ENCODE data around the gene MS4A10.

MS4A10 gene

DNA sequence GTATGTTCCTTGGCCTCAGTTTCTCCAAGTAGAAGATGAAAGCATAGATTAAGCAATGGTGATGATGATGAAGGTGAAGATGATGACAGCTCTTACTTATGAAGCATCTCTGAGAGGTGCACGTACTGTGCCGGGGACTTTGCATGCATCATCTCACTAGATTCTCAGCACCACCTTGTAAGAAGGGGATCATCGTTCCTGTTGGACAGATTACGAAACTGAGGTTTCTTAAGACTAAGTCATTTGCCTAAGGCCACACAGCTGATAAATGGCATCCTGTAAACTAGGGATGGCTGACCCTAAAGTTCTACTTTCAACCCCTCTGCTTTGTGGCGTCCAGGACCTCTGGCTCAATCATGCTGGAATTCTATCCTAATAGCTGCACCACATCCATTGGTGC lies 19.8 kb upstream of the MS4A10 start:
- in situ Hi-C loops (cut with MboI; ENCODE audit: low sequenced_read_pairs) = no loop called here

DNA sequence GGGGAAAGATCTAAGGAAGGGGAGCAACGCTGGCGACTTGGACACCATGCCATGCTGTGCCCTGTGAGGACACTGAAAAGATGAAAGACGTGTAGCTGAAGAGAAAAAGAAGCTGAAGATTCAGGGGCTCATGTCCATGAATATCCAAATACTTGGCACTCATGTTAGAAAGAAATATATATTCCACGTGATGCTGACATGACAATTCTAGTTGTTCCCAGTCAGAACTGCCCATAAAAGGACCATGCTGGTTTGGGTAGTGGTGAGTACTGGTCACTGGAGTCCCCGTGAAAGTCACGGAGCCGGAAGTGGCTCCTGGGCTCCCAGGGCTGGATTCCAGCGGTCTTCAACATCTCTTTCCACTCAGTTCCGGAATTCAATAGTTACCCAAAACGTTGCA lies 18.6 kb upstream of the MS4A10 start:
- in situ Hi-C loops (cut with MboI; ENCODE audit: low sequenced_read_pairs) = no loop called here

DNA sequence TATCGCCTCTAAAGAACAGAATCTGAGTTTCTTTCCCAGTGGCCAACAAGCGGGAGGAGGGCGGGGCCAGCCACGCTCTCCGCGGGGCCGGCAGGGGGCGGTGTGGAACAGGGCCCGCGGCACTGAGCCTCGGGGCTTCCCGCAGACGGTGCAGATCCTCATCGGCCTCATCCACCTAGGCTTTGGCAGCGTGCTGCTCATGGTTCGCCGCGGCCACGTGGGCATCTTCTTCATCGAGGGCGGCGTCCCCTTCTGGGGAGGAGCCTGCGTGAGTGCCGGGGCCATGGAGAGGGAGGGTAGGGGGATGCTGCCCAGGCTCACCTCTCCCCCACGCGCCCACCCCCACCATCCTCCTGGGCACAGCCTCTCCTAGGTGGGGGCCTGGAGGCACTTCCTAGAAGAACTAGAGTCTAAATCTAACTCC lies 17.7 kb upstream of the MS4A10 start:
- in situ Hi-C loops (cut with MboI; ENCODE audit: low sequenced_read_pairs) = no loop called here

DNA sequence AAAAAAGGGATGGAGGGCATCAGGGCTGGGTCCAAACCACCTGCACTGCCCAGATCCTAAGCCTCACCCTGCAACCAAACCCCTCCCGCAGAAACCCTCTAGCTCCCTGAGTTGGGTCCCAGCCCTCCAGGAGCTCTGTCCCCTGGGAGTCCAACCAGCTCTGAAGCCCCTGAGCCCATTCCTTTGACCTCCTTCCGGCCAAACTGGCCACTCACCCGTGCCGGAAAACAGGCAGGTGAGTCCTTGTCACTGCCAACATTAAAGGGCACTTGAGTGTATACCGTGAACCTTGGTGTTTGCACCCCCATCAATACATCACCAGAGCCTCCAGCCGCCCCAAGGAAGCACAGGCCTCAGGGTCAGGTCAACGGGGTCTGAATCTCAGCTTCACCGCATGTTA lies 16.9 kb upstream of the MS4A10 start:
- in situ Hi-C loops (cut with MboI; ENCODE audit: low sequenced_read_pairs) = no loop called here

DNA sequence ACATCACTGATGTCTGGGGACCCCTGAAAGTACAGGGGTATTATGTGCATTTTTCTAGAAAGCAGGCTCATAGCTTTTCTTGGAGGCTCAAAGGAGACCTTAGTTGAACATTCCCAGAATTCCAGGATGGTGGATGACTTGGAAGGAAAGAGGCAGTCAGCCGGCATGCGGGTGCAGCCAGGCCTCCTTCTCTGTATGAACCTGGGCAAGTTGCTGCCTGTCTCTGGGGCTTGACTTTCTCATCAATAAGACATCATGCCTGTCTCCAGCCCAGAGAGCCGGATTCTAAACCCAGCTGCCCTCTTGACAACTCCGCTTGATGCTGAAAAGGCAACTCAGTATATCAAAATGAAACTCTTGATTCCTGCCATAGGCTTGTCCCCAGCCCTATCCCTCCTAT lies 15.9 kb upstream of the MS4A10 start:
- in situ Hi-C loops (cut with MboI; ENCODE audit: low sequenced_read_pairs) = no loop called here

DNA sequence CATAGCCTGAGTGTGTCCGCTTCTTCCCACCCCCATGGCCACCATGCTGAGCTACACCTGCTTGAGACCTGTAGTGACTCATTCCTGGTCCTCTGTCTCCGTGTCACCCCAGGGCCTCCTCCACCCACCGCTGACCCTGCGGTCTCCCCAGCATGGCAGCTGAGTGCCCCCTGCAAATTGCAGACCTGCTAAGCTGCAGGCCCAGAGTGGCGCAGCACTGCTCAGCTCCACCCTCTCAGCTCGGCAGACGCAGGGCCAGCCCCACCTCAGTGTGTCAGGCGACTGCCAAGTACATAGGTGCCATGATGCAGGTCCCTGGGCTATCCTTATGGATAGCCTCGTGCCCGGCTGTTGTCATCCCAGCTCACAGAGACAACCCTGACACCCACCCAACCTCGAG lies 15.3 kb upstream of the MS4A10 start:
- in situ Hi-C loops (cut with MboI; ENCODE audit: low sequenced_read_pairs) = no loop called here

DNA sequence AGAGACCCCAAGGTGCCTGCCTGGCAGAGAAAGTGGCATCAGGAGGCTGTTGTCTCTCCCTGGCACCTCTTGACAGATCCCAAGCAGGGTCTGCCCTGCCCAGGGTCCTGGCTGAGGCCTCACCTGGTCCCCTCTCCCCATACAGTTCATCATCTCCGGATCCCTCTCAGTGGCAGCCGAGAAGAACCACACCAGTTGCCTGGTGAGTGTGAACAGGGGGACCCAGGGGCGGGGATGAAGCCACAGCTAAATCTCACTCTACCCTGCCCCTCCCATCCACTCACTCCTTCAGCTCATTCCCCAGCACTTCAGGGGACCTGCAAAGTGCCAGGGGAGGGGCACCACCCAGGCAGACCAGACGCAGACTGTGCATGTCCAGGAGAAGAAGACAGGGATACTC lies 14.0 kb upstream of the MS4A10 start:
- in situ Hi-C loops (cut with MboI; ENCODE audit: low sequenced_read_pairs) = no loop called here

DNA sequence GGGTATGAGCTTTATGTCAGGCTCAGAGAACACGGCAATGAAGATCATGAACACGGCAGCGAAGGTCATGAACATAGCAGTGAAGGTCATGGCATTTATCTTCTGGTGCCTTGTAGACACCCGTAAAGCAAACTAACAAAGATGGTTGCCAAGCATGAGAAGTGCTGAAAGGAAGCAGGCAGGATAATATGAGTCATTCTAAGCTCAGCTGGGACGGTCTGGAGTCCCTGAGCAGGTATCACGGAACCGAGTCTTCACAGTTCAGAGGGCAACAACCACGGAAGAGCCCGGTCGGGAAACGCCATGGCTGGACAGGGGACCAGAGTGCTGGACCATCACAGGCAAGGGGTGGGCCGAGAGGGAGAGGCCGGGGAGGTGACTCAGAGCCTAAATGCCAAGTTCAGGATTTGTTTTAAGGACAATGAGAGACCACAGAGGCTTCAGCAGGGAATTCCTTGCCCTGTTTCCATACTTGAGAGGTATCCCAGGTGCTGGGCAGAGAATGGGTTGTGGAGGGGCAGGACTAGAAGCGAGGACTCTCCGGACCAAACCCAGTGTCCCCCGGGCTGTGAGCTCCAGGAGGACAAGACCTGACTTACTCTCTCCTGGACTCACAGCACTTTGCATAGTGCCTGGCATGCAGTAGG lies 13.1 kb upstream of the MS4A10 start:
- in situ Hi-C loops (cut with MboI; ENCODE audit: low sequenced_read_pairs) = no loop called here

DNA sequence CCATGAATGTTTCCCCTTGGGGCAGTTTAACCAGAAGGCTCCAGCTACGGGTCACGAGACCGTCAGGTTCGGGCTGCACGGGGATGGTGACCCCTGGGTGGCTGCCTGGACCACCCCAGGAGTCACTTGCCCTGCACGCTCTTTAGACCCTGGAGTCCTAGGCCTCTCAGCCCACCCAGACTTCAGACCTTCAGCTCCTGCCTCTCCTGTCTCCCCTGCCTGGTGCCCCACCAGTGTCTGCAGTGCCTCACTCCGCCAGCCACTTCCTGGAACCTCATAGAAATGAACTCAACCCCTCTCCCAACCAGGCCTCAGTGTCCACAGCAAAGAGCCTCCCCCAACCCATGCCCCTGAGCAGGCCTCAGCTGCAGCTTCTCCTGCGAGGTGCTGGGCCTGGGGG lies 12.5 kb upstream of the MS4A10 start:
- in situ Hi-C loops (cut with MboI; ENCODE audit: low sequenced_read_pairs) = no loop called here

DNA sequence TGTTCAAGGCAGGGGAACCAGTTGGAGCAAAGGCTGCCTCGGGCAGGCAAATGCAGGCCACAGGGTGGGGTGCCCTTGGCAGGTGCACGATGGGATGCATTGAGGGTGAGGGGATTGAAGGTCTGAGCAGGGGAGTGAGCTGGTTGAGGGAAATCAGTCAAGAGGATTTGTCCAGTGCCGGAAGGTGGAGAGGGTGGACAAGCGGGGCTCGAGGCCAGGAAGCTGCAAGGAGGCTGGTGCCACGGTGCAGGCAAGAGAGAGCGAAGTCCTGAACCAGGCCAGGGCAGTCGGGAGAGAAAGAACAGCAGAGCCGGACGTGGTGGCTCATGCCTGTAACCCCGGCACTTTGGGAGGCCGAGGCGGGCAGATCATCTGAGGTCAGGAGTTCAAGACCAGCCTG lies 10.4 kb upstream of the MS4A10 start:
- in situ Hi-C loops (cut with MboI; ENCODE audit: low sequenced_read_pairs) = no loop called here

DNA sequence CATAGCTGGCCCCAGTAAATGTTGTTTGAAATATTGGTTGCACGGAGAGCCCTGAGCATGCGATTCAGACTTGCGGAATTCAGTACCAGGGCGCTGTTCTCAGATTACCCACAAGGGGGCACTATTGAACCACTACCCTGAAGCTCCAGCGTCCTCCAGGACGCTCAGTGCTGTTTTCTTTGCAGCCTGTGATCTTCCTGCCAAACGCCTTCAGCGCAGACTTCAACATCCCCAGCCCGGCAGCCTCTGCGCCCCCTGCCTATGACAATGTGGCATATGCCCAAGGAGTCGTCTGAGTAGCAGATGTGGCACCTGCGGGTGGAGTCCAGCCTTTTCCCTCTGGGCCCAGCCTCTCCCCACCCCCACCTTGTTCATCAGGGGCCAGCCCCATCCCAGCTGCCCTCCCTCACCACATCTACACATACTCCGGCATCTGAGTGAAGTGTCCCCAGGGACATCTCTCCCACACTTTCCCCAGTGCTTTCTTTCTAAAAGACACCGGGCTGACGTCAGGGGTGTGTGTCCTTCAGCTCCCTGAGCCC lies 9.6 kb upstream of the MS4A10 start:
- in situ Hi-C loops (cut with MboI; ENCODE audit: low sequenced_read_pairs) = no loop called here

DNA sequence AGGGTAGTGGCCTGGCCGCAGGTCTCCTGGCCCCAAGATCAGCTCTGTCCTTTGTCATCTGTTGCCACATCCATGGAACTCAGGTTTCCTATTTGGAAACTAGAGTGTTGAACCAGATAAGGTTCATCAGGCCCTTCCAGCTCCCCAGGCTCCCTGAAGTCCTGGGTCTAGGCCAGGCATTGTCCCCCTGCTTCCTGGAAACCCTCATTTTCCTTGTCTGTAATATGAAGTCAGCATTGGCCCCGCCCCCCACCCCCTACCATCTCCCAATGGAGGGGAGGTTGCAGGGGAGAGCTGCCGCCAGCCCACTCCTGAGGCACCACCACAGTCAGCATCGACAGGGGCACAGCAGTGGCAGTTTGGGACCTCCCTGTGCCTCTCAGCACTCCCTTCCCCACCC lies 9.0 kb upstream of the MS4A10 start:
- in situ Hi-C loops (cut with MboI; ENCODE audit: low sequenced_read_pairs) = no loop called here

DNA sequence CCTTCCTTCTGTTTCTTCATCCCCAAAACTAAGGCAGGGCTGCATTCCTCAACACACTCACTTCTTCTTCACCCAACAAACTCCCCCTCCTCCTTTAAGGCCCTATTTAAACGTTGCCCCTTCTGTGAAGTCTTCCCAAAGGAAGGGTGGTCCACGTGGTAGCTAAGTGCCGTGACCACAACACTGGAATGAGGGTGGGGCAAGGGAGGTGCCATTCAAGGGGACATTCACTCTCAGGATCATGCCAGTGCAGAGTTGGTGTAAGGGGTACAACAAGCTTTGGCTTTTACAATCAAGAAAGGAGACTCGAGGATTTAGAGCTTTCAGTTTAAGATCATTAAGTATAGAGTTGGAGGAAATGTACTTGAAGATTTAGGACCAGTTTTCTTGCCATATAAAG lies 8.0 kb upstream of the MS4A10 start:
- in situ Hi-C loops (cut with MboI; ENCODE audit: low sequenced_read_pairs) = no loop called here

DNA sequence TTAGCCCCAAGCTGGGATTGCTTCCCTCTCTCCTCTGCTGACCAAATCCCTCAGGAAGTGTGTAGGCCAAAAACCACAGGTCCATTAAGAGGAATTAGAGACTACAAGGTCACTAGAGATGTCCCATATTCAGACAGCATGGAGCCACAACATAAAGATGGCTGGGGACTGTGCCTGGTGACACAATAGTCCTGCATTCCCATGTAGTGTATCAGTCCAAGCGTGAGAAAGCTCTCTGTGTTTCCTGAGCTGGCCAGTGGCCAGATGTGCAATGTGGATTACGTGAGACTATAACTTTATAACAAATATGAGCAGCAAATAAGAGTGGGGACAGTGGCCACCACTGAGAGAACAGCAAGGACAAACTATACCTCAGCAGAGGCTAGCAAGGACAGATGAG lies 7.6 kb upstream of the MS4A10 start:
- in situ Hi-C loops (cut with MboI; ENCODE audit: low sequenced_read_pairs) = no loop called here

DNA sequence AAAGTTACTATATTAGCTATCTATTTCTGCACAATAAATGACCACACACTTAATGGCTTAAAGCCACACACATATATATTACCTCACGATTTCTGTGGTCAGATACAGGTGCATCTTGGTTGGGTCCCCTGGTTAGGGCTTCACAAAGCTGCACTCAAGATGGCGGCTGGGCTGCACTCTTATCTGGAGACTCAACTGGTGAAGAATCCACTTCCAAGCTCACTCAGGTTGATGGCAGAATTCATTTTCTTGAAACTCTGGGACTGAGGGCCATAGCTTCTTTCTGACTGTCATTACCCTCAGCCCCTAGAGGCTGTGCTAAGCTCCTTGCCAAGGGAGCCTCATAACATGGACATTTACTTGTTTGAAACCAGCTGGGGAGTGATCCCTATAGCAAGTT lies 5.1 kb upstream of the MS4A10 start:
- in situ Hi-C loops (cut with MboI; ENCODE audit: low sequenced_read_pairs) = no loop called here

DNA sequence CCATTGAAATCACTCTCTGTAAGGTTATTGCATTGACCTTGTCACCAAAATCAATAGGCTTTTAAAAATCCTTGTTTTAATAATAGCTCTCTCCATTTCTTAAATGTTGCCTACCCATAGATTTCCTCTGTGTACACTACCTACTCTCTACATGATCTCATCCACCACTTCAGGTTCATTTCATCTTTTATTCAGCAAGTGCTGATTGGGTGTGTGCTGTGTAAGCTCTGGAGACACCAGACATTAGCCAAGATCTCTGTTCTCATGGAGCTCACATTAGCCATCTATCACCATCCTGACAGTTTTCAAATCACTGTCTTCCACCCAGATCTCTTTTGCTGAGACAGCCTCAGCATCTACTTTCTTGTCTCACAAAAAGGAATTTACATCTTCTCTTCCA lies 4.4 kb upstream of the MS4A10 start:
- in situ Hi-C loops (cut with MboI; ENCODE audit: low sequenced_read_pairs) = no loop called here

DNA sequence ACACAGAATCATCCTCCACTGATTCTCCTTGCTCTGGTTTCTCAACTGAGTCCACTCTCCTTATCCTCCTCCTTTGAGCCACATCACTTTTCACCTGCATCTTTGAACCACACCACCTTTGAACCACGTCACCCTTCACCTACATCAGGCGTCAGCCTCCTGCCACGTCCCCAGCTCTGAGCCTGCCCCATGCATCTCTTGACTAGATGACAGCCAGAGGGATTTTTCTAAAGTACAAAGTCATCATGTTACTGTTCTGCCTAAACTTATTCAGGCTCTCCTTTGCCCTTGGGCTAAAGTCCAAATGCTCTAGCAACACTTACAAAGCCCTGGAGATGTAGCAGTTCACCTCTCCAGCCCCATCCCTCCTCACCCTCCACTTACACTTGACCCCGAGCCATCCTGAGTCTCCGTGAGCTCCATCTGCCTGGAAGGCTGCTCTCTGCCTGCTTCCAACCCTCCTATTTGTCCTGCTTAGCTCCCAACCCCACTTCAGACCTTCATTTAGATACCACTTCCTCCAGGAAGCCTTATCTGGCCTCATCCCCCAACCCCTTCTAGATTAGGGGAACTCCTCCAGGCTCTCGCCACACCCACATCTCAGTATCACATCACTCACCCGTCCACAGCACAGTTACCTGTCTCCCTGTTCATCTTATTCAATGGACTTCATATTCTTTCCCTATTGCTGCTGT lies 3.7 kb upstream of the MS4A10 start:
- in situ Hi-C loops (cut with MboI; ENCODE audit: low sequenced_read_pairs) = no loop called here

DNA sequence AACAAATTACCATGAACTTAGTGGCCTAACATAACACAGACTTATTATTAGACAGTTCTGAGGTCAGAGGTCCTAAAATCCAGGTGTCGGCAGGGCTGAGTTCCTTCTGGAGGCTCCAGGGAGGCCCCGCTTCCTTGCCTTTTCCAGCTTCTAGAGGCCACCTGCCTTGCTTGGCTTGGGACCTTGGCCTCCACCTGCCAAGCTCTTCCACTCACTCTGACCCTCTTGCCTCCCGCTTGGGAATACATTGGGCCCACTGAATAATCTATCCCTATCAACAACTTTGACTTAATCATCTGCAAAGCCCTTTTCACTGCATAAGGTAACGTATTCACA lies 3.2 kb upstream of the MS4A10 start:
- in situ Hi-C loops (cut with MboI; ENCODE audit: low sequenced_read_pairs) = no loop called here

DNA sequence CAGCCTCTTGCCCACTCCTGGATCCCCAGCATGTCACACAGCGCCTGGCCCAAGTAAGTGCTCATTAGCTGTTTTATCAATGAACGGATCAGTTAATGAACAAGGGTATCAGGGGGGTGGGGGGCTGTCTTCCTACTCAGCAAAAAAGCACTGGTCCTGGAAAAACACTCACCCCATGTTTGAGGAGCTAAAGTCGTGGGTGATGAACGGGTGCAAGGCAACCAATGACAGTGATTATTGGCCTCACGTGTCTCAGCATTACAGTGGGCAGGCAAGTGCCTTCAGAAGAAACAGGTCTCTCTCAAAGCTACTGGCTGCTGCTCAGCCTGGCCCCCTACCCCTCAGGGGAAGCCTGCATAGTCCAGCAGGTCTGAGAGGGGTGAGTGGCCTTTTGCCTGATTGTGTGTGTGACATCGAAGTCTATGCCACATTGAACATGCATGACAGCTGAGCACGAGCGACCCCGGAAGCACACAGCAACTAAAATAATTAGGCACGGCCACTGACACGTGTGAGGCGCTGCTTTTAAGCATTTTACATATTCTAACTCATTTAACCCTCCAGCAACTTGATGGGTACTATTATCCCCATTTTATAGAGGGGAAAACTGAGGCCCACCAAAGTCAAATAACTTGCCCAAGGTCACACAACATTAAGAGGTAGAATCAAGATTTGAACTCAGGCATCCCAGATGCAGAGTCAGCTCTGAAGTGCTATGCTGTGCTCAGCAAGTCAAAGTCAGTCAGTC lies 2.6 kb upstream of the MS4A10 start:
- in situ Hi-C loops (cut with MboI; ENCODE audit: low sequenced_read_pairs) = no loop called here

DNA sequence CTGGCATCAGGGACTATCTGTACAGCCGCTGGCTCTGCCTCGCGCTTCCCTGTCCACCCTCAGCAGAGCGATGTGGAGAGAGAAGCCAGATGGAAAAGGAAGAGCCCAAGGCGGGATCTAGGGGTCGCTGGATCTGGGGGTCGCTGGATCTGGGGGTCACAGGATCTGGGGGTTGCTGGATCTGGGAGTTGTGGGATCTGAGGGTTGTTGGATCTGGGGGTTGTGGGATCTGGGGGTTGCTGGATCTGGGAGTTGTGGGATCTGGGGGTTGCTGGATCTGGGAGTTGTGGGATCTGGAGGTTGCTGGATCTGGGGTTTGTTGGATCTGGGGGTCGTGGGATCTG lies 2.0 kb upstream of the MS4A10 start:
- in situ Hi-C loops (cut with MboI; ENCODE audit: low sequenced_read_pairs) = no loop called here

DNA sequence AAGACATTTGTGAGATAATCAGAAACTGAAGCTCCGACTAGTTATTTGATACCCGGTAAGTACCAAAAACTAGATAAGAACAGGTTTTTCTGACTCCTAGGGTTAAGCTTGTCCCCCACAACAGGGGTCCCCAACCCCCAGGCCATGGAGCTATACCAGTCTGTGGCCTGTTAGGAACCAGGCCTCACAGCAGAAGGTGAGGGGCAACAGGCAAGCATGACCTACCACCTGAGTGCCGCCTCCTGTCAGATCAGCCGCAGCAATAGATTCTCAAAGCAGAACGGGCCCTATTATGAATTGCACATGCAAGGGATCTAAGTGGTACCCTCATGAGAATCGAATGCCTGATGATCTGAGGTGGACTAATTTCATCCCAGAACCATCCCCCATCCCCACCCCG lies 1.2 kb upstream of the MS4A10 start:
- in situ Hi-C loops (cut with MboI; ENCODE audit: low sequenced_read_pairs) = no loop called here

DNA sequence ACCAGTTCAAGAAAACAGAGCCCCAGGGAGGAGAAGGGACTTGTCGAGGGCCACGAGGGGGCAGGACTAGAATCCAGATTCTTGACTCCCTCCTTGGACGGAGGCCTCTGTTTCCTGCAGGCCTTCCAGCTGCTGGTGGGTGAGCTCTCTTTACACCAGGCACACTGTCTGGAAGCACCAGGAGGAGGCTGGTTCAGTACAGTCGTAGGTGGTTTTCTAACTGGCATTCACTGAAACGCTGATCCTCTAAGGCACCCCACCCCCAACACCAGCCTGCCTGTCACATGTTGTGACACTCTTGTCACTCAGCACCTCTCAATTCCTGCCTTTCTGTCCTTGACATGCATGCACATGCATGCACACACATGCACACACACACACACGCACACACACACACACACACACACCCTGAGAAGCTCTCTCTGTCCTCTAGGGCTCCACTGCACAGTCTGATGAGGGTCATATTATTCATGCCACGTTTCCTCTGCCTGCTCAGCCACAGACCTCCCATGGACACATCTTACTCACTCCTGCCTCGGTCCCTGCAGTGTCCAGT lies 751 bp downstream of the MS4A10 start:
- in situ Hi-C loops (cut with MboI; ENCODE audit: low sequenced_read_pairs) = no loop called here

Measured in HL-60/S4 treated with retinoic acid at 250 ng/mL for 4 days and 3 days (cell line).